ENCODE data around the gene RGS5. TPM values are rescaled to one million over a fixed set of nuclear protein-coding genes. Genes with fewer than 3 reads are reported as not detected.

The RGS5 gene
- total and polyA plus RNA-seq, 2 donors (not counting 1 experiment from before 2014, with no cell fraction given), result 0.64 to 1.2 TPM

- no peak for DNase-seq
- ChIA-PET CTCF (no interaction called here), POLR2A (no interaction called here)
- Histone ChIP-seq H3K9ac (ENCODE audit: low read length) (no peak overlapping the region), H4K20me1 (ENCODE audit: control insufficient read depth, insufficient read depth, low read length, poor library complexity, severe bottlenecking) (no peaks in the 10 kb centered on the region), H3K4me1 (ENCODE audit: control insufficient read depth in 2 of 2, insufficient read depth in 2 of 2, low read length in 2 of 2) (no peaks in the 10 kb centered on the region), H3K4me2 (replicated peaks; ENCODE audit: low read depth, low read length, poor library complexity, severe bottlenecking) (no peak overlapping the region), H3K27ac (ENCODE audit: low read length in 2 of 2) (no peak overlapping the region), H3K36me3 (replicated peaks in 1 of 2; ENCODE audit: control extremely low read depth in 1 of 2, control insufficient read depth in 1 of 2, extremely low read depth in 1 of 2, insufficient read depth in 2 of 2, low read length in 1 of 2) (no peaks in the 10 kb centered on the region), H3K27me3 (replicated peaks in 1 of 4; ENCODE audit: control extremely low read depth in 1 of 4, control insufficient read depth in 3 of 4, insufficient read depth in 4 of 4, low read length in 3 of 4) (peaks cover 0 to 5% (median 0%) of the 10 kb centered on the region in 4 experiments), H3K4me3 (ENCODE audit: control extremely low read depth in 1 of 5, extremely low read depth in 1 of 5, insufficient read depth in 1 of 5, low read depth in 2 of 5, low read length in 4 of 5) (no peak overlapping the region), H3K79me2 (ENCODE audit: control insufficient read depth, insufficient read depth, low read length) (no peaks in the 10 kb centered on the region), H2AFZ (ENCODE audit: insufficient read depth, low read depth, low read length, poor library complexity, severe bottlenecking) (no peak overlapping the region), H3K9me3 (ENCODE audit: control extremely low read depth in 1 of 3, control insufficient read depth in 2 of 3, insufficient read depth in 1 of 3, low read length in 2 of 3) (peaks cover 0 to 7% (median 0%) of the 10 kb centered on the region in 3 donors)
- peaks cover 15% of the 10 kb centered on the region for H3K27me3 Mint-ChIP-seq
- no peak overlapping the region for H3K4me3 Mint-ChIP-seq
- no peak for ATAC-seq (ENCODE audit: low read depth)
- WGBS (ENCODE audit: insufficient coverage), result no CpG with 5 or more reads among the region's 5 CpGs
- no peaks in the 10 kb centered on the region for H3K4me1 Mint-ChIP-seq
- no peak for TF ChIP-seq EZH2 (IDR thresholded peaks at IDR 0.05; ENCODE audit: borderline replicate concordance, insufficient read depth, low read depth, low read length, poor library complexity, severe bottlenecking)
- TF ChIP-seq, protein P1, sequence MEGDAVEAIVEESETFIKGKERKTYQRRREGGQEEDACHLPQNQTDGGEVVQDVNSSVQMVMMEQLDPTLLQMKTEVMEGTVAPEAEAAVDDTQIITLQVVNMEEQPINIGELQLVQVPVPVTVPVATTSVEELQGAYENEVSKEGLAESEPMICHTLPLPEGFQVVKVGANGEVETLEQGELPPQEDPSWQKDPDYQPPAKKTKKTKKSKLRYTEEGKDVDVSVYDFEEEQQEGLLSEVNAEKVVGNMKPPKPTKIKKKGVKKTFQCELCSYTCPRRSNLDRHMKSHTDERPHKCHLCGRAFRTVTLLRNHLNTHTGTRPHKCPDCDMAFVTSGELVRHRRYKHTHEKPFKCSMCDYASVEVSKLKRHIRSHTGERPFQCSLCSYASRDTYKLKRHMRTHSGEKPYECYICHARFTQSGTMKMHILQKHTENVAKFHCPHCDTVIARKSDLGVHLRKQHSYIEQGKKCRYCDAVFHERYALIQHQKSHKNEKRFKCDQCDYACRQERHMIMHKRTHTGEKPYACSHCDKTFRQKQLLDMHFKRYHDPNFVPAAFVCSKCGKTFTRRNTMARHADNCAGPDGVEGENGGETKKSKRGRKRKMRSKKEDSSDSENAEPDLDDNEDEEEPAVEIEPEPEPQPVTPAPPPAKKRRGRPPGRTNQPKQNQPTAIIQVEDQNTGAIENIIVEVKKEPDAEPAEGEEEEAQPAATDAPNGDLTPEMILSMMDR (IDR thresholded peaks at IDR 0.05), result no peak
- intact Hi-C loops (cut with micrococcal nuclease), result no loop called here
- H3K9me3 Mint-ChIP-seq (ENCODE audit: insufficient read depth), result no peaks in the 10 kb centered on the region
- H3K27ac Mint-ChIP-seq, result no peak overlapping the region
Observed at GRCh38 chr1:163107655-163108054, 95.1 kb downstream of the RGS5 start.

DNA sequence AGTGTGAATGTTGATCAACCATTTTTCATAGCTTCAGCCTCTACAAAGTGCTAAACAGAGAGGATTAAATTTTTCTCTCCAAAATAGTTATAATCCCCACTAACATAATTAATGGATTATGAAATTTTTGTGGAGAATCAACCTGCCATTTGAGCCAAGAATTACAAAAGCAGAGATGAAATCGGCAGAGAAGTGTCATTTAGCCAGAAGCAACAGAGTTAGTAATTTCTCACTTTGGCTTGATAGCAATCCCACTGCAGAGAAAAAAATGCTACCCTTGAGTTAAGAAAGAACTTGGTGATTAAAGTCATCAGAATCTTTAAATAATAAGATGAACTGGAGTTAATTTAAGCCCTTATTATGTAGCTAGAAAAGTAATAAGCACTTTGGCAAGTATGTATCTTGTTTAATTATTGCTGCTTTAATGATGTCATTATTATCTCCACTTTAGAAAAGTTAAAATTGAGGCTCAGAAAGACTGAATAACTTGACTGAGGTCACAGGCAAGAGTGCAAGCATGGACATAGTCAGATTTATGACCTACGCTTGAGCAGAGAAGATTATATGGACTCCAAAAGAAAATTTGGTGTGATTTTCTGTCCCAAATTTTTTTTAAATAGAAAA is 96.2 kb downstream of the RGS5 start:
- Mint-ChIP-seq H3K27ac (no peak overlapping the region), H3K9me3 (ENCODE audit: insufficient read depth) (no peaks in the 10 kb centered on the region), H3K27me3 (peaks cover 15% of the 10 kb centered on the region), H3K4me3 (no peak overlapping the region), H3K4me1 (no peaks in the 10 kb centered on the region)
- no peaks in the 10 kb centered on the region for H3K36me3 ChIP-seq (replicated peaks in 1 of 2; ENCODE audit: control extremely low read depth in 1 of 2, control insufficient read depth in 1 of 2, extremely low read depth in 1 of 2, insufficient read depth in 2 of 2, low read length in 1 of 2)
- no peak overlapping the region for H3K4me3 ChIP-seq (ENCODE audit: control extremely low read depth in 1 of 5, extremely low read depth in 1 of 5, insufficient read depth in 1 of 5, low read depth in 2 of 5, low read length in 4 of 5)
- ATAC-seq (ENCODE audit: low read depth), result no peak
- 100% methylated on average over 1 of the region's 2 CpGs for WGBS (ENCODE audit: insufficient coverage)
- H4K20me1 ChIP-seq (ENCODE audit: control insufficient read depth, insufficient read depth, low read length, poor library complexity, severe bottlenecking), result no peaks in the 10 kb centered on the region
- intact Hi-C loops (cut with micrococcal nuclease), result no loop called here
- H3K79me2 ChIP-seq (ENCODE audit: control insufficient read depth, insufficient read depth, low read length), result no peaks in the 10 kb centered on the region
- no peak for DNase-seq
- no peak overlapping the region for H3K27ac ChIP-seq (ENCODE audit: low read length in 2 of 2)
- H3K27me3 ChIP-seq (replicated peaks in 1 of 4; ENCODE audit: control extremely low read depth in 1 of 4, control insufficient read depth in 3 of 4, insufficient read depth in 4 of 4, low read length in 3 of 4), result peaks cover 0 to 5% (median 0%) of the 10 kb centered on the region in 4 experiments
- no peak overlapping the region for H2AFZ ChIP-seq (ENCODE audit: insufficient read depth, low read depth, low read length, poor library complexity, severe bottlenecking)
- no peaks in the 10 kb centered on the region for H3K4me1 ChIP-seq (ENCODE audit: control insufficient read depth in 2 of 2, insufficient read depth in 2 of 2, low read length in 2 of 2)
- CTCF ChIA-PET, result no interaction called here
- POLR2A ChIA-PET, result no interaction called here
- no peak overlapping the region for H3K9ac ChIP-seq (ENCODE audit: low read length)
- TF ChIP-seq, protein P1 (IDR thresholded peaks at IDR 0.05), result no peak
- TF ChIP-seq EZH2 (IDR thresholded peaks at IDR 0.05; ENCODE audit: borderline replicate concordance, insufficient read depth, low read depth, low read length, poor library complexity, severe bottlenecking), result no peak
- peaks cover 0 to 7% (median 0%) of the 10 kb centered on the region in 3 donors for H3K9me3 ChIP-seq (ENCODE audit: control extremely low read depth in 1 of 3, control insufficient read depth in 2 of 3, insufficient read depth in 1 of 3, low read length in 2 of 3)
- no peak overlapping the region for H3K4me2 ChIP-seq (replicated peaks; ENCODE audit: low read depth, low read length, poor library complexity, severe bottlenecking)

All from B cell (primary cell).